HEK293T (cell line): Measurements from ENCODE around the gene FILIP1L.

Experiments
- ARNT ChIP-seq: fragments of 450-650 bp; IDR thresholded peaks from 2 replicates; pipeline ENCODE4 v1.6.1; 2017; ENCODE audit warnings: mild to moderate bottlenecking
- BHLHE40 ChIP-seq: fragments of 450-650 bp; IDR thresholded peaks from 2 replicates; pipeline ENCODE4 v1.6.1; 2016; ENCODE audit warnings: mild to moderate bottlenecking, moderate library complexity, borderline replicate concordance
- ELF4 ChIP-seq: fragments of 450-650 bp; IDR thresholded peaks from 2 replicates; pipeline ENCODE4 v1.6.1; 2017; ENCODE audit warnings: antibody characterized with exemption
- FOXA1 ChIP-seq: fragments of 450-650 bp; IDR thresholded peaks from 2 replicates; pipeline ENCODE4 v1.6.1; 2016; ENCODE audit warnings: mild to moderate bottlenecking
- FOXK2 ChIP-seq: fragments of 450-650 bp; IDR thresholded peaks from 2 replicates; pipeline ENCODE4 v1.6.1; 2016; ENCODE audit warnings: mild to moderate bottlenecking
- FOXM1 ChIP-seq: fragments of 450-650 bp; IDR thresholded peaks from 2 replicates; pipeline ENCODE4 v1.6.1; 2017; ENCODE audit warnings: mild to moderate bottlenecking, borderline replicate concordance
- HDGF ChIP-seq: fragments of 450-650 bp; IDR thresholded peaks from 2 replicates; pipeline ENCODE4 v1.6.1; 2017; ENCODE audit warnings: antibody characterized with exemption, borderline replicate concordance
- L3MBTL2 ChIP-seq: fragments of 450-650 bp; conservative IDR thresholded peaks from 2 replicates; pipeline ENCODE4 v1.6.1; 2016; ENCODE audit warnings: mild to moderate bottlenecking
- LEF1 ChIP-seq: fragments of 450-650 bp; IDR thresholded peaks from 2 replicates; pipeline ENCODE4 v1.6.1; 2017; ENCODE audit warnings: mild to moderate bottlenecking, borderline replicate concordance
- SP1 ChIP-seq: fragments of 450-650 bp; IDR thresholded peaks from 2 replicates; pipeline ENCODE4 v1.6.1; 2017
- SUZ12 ChIP-seq: fragments of 450-650 bp; IDR thresholded peaks from 2 replicates; pipeline ENCODE4 v1.6.1; 2016; ENCODE audit warnings: mild to moderate bottlenecking
- TARDBP ChIP-seq: fragments of 450-650 bp; IDR thresholded peaks from 2 replicates; pipeline ENCODE4 v1.6.1; 2016
- ZNF384 ChIP-seq: fragments of 450-650 bp; IDR thresholded peaks from 2 replicates; pipeline ENCODE4 v1.6.1; 2016

GRCh38 chr3:99845331-99845730, 269.0 kb downstream of the FILIP1L start:
- no peak for TF ChIP-seq HDGF
- no peak for TF ChIP-seq FOXM1
- no peak for TF ChIP-seq L3MBTL2
- no peak for TF ChIP-seq TARDBP
- TF ChIP-seq FOXK2 = no peak
- no peak for TF ChIP-seq SP1
- TF ChIP-seq BHLHE40 = no peak
- no peak for TF ChIP-seq ELF4
- no peak for TF ChIP-seq LEF1
- no peak for TF ChIP-seq FOXA1
- no peak for TF ChIP-seq SUZ12
- TF ChIP-seq ZNF384 = no peak
- no peak for TF ChIP-seq ARNT
